AG10803 (cell line): ENCODE results near the gene POP7.
"Not testable (repeated sequence)": the region's sequence is repeated elsewhere in the genome, so short reads cannot be mapped to it uniquely, and the experiment has no call there.

Experiments
- DNase-seq: peaks from one replicate; pipeline ENCODE4 v3.0.0; 2010; ENCODE audit warnings: low read depth
- H3K4me3 ChIP-seq: 2 replicates; pipeline ENCODE4 v1.5.1; 2011; ENCODE audit warnings: mild to moderate bottlenecking, low read length, control low read depth
- CTCF ChIP-seq: conservative IDR thresholded peaks from 2 replicates; pipeline ENCODE4 v1.5.1; 2011; ENCODE audit warnings: mild to moderate bottlenecking, low read length, control low read depth, inconsistent platforms

The POP7 gene

GRCh38 chr7:100719523-100720278, 13.8 kb downstream of the POP7 start:
- peak; percentile 73 for TF ChIP-seq CTCF
- H3K4me3 ChIP-seq, result no peak overlapping the region
- DNase-seq, result peak; percentile 73

DNA sequence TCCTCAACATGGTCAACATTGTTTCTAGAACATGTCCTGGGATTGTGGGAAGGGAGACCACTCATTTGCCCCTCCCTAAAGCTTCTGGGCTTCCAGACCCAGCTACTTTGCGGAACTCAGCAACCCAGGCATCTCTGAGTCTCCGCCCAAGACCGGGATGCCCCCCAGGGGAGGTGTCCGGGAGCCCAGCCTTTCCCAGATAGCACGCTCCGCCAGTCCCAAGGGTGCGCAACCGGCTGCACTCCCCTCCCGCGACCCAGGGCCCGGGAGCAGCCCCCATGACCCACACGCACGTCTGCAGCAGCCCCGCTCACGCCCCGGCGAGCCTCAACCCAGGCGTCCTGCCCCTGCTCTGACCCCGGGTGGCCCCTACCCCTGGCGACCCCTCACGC, 14.4 kb downstream of the POP7 start, which contains the start of gene EPO:
EPO (plus strand) TSS at position 190 of the 392 bp plus-strand sequence. CDS start 513 bp downstream, outside the sequence.
- H3K4me3 ChIP-seq, result peak within 1 kb of the TSS; percentile 3; the same call in 1 of the 2 replicates
- DNase-seq, result no peak
- no peak for TF ChIP-seq CTCF

DNA sequence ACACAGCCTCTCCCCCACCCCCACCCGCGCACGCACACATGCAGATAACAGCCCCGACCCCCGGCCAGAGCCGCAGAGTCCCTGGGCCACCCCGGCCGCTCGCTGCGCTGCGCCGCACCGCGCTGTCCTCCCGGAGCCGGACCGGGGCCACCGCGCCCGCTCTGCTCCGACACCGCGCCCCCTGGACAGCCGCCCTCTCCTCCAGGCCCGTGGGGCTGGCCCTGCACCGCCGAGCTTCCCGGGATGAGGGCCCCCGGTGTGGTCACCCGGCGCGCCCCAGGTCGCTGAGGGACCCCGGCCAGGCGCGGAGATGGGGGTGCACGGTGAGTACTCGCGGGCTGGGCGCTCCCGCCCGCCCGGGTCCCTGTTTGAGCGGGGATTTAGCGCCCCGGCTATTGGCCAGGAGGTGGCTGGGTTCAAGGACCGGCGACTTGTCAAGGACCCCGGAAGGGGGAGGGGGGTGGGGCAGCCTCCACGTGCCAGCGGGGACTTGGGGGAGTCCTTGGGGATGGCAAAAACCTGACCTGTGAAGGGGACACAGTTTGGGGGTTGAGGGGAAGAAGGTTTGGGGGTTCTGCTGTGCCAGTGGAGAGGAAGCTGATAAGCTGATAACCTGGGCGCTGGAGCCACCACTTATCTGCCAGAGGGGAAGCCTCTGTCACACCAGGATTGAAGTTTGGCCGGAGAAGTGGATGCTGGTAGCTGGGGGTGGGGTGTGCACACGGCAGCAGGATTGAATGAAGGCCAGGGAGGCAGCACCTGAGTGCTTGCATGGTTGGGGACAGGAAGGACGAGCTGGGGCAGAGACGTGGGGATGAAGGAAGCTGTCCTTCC, 15.0 kb downstream of the POP7 start:
- no peak overlapping the region for H3K4me3 ChIP-seq
- TF ChIP-seq CTCF, result no peak
- DNase-seq, result no peak

- no peak overlapping the region for H3K4me3 ChIP-seq
- TF ChIP-seq CTCF, result no peak
- DNase-seq, result no peak
Measured at GRCh38 chr7:100721505-100721812, 15.5 kb downstream of the POP7 start.

GRCh38 chr7:100722480-100723212, 16.7 kb downstream of the POP7 start:
- H3K4me3 ChIP-seq, result no peak overlapping the region
- DNase-seq, result no peak
- TF ChIP-seq CTCF, result no peak

- no peak for DNase-seq
- TF ChIP-seq CTCF, result no peak
Measured at GRCh38 chr7:100723732-100724275, 17.9 kb downstream of the POP7 start.

GRCh38 chr7:100724364-100724763, 18.4 kb downstream of the POP7 start:
- DNase-seq, H3K4me3 ChIP-seq: not testable (repeated sequence)

More at GRCh38 chr7:100723732-100724275, 17.9 kb downstream of the POP7 start:
- H3K4me3 ChIP-seq, result no peak overlapping the region
